Stimulated activated CD8-positive, alpha-beta memory T cell treated with anti-CD3 and anti-CD28 coated beads, Interleukin-4, amount 100 ng/mL, for 48 hours (primary cell): ENCODE results near the gene PRDM15.

Experiments
- DNase-seq: peaks from one replicate; pipeline ENCODE4 v3.0.0-alpha.2; 2020

The PRDM15 gene, protein sequence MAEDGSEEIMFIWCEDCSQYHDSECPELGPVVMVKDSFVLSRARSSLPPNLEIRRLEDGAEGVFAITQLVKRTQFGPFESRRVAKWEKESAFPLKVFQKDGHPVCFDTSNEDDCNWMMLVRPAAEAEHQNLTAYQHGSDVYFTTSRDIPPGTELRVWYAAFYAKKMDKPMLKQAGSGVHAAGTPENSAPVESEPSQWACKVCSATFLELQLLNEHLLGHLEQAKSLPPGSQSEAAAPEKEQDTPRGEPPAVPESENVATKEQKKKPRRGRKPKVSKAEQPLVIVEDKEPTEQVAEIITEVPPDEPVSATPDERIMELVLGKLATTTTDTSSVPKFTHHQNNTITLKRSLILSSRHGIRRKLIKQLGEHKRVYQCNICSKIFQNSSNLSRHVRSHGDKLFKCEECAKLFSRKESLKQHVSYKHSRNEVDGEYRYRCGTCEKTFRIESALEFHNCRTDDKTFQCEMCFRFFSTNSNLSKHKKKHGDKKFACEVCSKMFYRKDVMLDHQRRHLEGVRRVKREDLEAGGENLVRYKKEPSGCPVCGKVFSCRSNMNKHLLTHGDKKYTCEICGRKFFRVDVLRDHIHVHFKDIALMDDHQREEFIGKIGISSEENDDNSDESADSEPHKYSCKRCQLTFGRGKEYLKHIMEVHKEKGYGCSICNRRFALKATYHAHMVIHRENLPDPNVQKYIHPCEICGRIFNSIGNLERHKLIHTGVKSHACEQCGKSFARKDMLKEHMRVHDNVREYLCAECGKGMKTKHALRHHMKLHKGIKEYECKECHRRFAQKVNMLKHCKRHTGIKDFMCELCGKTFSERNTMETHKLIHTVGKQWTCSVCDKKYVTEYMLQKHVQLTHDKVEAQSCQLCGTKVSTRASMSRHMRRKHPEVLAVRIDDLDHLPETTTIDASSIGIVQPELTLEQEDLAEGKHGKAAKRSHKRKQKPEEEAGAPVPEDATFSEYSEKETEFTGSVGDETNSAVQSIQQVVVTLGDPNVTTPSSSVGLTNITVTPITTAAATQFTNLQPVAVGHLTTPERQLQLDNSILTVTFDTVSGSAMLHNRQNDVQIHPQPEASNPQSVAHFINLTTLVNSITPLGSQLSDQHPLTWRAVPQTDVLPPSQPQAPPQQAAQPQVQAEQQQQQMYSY

DNA sequence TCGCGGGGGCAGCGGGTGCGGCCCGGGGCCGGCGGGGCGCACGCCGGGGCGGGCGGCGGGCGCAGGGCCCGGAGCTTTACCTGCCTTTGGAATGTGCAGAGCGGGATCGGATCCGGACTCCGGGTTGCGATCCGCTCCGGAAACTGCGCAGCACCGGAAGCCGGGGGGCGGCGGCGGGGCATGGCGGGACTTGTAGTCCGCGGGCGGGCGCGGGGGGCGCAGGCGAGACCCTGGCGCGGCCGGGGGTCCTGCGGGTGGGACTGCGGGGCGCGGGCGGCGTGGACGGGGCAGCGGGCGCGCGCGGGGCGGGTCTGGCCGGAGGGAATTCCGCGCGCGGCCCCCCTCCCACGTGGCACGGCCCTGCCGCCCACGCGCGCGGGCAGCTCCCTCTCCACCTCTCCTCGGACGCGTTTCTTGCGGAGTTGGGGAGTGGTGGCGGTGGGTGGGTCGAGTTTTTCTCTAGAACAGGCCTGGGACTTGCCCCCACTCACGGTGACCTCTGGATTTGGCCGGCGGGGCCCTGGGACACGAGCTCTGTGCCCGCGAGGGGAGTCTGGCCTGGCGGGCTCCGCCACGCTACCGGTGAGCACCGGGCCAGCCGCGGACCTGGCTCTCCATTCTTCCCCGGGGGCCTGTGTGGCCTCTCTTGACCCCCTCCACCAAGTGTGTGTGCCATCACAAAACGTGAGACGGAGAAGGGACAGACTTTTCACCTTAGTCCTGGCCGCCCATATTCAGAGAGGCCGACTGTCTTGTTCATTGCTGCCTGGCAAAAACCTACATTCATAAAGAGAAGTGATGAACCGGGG lies at the start of gene PRDM15:
TSS of gene PRDM15 (minus strand) at position 155 of the 809 bp plus-strand sequence. CDS start 18,981 bp downstream, outside the sequence.
- DNase-seq: peak; percentile 90

DNA sequence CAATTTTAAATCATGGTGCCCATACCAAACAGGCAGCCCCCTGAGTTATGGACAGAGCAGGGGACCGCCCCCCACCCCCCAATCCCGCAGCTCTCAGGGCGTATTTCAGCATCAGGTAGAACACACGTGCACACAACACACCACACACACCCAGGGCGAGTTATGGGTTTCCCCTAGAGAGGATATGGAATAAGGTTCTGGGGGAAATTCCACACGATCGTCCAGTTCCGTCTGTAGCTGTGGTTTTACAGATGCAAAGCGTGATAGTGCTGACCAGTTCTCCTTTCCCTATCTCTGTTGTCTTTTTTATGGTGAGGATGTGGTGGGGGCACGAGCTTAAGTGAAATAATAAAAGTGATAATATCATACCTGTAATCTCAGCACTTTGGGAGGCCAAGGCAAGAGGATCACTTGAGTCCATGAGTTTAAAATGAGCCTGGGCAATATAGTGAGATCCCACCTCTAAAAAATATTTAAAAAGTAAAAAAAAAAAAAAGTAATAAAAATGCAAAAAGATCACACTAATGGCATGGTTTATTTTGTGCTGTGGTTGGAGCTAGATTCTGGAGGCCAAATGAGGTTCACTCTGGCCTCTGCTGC lies 49.6 kb upstream of the PRDM15 start:
- DNase-seq: no peak

DNA sequence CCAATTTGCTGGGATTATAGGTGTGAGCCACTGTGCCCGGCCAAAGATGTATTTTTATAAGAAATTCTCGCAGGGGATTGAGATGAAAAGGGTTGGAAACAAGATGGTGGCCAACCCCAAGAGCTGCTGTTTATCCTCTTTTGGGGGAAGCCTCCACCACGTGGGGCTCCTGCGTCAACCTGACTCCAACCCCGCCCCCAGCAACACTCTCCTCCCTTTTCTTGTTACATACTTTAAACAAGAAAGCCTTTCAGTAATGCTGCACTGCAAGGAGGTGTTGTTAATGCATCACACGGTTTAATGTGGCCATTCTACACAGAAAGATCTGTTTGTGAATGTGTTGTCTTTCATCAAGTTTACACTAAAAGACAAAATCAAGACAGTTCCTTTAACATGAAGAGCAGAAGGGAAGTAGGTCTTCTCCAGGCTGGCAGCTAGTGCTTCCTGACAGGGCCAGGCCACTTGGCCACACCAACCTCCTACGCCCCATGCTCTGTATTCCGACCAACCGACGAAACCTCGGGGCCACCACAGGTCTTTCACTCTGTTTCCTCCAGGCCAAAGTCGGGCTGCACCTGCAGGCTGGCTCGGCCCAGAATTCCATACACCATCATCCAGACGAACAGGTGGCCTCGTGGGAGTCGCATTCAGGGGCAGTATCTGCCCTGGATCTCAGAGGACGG lies 48.7 kb upstream of the PRDM15 start:
- no peak for DNase-seq

DNA sequence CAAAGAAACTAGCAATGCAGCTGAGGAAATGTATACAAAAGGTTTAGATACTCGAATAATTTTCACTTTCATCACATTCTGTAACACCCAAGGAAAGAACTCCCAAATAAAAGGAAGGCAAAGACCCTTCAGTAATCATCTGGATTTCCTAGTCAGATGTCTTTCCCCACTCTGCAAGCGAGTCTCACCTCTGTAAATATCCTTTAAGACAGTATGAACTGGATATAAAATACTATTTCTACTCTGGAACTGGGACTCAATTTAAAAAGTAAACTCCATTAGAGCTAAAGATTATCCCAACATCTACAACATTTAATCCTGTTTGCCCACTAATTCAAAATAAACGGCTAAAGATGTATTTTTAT lies 47.6 kb upstream of the PRDM15 start:
- DNase-seq: no peak

DNA sequence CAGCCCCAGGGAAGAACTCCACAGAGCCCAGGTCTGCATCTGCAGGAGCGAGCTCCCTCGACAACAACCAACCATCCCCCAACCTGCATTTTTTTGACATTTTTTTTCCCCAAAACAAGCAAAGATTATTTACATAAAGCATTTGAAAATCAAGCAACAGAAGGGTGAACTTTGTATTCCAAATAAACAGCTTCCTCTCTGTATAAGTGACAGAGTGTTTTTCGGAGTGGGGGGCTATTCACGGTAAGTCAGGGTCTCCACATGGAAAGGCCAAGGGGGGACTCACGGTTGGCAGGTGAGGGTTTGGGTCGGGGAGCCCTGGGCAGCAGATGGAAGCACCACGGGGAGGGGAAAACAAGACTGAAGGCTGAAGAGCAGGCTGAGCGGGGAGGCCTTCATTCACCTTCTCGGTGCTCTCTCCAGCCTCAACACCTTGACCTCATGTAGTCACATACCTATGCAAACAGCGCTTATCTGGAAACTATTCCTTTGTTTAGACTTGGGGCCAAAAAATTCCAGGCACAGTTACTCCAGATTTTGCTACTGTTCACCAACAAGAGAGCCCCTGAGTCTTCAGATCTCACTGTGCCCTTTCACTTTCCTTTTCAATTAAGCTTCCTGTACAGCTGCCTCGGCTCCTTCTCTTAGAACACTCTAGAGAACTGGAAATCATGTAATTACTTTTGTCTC lies 47.1 kb upstream of the PRDM15 start:
- peak; percentile 43 for DNase-seq

DNA sequence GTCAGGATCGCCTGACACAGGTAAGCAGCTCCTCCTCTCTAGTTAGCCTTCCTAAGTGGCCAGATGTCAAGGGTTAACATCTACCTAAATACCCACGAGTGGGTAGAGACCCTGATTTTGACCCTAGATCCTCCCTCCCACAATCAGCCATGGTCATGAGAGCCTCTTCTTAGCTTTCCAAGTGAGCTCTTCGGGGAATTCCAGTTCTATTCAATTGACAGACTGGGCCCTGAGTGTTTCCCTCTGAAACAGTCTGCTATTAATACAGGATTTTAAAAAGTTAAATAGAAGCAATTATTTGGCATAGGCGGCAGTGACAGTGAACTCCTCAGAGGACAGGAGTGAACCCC lies 46.6 kb upstream of the PRDM15 start:
- DNase-seq: no peak

DNA sequence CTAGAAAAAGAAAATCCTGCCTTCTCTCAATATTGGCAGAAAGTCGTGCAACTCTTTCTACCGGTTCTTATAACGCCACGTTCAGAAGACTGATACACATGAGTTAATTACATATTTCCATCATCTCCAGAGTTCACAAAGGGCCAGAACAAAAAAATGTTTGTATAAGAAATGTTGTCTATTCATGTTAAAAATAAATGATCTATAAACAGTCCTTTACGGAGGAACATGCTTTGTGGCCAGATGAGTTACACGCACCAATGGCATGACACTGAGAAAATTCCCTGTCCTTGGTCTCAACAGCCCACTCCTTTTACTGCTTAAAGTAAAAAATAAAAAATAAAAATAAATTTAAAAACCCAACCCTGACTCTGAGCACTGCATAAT lies 45.2 kb upstream of the PRDM15 start:
- no peak for DNase-seq

DNA sequence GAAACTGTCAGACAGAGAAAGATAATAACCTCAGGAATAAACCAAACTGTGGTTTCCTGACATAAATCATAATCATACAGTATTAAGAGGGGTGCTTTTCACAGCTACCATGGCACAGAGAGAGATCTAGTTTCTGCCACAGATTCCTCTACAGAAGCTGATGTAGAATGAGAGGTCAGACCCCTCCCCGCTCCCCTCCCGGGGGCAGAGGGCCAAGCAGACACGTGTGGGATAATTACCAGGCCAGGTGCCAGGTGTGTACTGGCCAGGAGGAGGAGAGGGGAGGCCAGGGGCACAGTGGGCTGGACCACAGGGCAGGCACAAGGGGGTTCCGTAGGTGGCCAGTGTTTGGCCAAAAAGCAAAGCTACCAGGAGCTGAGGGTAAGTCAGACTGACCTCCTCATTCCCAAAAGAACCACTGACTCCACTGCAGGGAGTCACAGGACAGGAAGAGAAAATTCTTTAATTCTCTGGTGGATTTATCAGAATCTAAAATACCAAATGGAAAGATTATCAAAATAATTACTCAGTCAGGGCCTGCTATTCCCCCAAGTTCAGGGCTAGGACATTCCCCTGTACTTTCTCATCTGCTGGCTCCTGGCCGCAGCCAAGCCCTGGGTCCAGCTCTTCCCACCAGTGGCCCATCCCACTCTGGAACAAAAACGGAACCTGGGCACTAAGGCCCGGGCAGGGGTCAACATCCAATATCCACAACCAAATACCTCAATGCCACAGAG lies 44.7 kb upstream of the PRDM15 start:
- DNase-seq: peak; percentile 35

DNA sequence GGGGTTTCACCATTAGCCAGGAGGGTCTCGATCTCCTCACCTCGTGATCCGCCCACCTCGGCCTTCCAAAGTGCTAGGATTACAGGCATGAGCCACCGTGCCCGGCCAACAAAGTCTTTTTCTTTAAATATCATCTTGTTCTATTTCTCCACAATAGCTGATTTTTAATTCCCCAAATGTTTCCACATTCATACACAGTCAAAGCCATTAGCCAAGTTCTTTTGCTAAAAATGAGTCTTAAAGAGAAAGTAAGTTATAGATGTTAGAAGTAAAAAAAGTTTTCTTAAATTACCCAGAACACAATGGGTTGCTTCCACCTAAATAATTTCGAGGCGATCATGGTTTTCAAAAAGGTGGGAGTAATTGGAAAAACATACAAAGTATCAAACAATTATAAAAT lies 44.0 kb upstream of the PRDM15 start:
- no peak for DNase-seq

DNA sequence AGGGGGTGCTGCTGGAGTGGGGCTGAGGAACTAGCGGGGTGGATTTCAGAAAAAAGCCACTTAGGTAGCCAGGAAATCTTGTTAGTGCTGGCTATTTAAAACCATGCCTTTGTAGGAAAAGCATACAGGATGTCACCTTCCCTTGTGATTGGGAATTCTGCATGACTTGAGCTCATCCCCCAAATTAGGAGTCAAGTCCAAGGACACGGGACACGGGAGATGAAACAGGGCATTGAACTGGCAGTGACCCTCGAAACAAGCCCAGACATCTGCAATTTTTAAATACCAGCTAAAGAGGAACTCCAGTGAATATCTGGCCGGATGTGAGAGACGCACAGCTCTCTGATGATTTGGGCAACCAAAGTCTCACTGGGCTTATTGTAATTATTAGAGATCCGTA lies 41.9 kb upstream of the PRDM15 start:
- no peak for DNase-seq

DNA sequence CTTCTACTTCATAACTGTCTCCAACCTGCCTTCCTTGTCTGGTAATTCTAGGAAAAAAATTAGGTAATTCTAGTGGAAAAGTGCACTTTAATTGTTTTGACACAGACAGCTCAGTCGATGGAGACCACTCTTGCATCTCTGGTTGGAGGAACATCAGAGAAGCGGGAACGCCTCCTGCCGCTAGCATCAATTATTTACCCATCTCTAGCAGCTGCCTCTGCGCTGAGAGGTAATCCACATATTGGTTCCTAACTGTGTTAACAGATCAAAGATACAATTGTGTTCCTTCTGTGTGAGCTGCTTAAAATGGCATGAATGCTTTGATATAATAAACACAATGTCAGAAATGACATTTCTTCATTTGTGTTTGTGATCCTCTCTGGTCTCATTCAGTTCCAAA lies 41.3 kb upstream of the PRDM15 start:
- DNase-seq: no peak

DNA sequence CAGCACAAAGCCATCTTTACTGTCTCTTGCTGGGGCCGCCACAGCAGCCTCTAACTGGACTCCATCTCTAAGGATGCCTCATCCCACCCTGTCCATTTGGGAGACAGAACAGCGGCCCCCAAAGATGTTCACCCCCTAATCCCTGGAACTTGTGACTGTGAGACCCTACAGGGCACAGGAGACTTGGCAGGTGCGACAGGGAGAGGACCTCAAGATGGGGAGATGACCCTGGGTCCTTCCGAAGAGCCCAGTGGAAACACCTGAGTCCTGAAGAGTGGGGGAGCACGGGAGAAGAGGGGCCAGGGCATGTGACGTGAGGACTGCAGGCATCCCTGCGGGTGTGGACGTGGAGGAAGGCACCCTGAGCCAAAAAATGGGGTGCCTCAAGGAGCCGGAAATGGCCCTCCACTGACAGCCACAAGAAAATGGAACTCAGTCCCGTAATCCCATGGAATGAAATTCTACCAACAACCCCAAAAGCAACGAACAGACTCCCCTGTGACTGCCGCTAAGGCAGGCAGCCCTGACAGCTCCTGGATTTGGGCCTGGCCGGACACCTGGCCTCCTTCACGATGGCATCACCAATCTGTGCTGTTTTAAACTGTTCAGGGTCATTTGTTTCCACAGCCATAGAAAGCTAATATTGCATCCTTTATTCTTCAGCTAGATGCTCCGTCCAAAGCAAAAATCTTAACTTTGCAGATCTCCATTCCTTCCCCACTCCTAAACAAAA lies 40.7 kb upstream of the PRDM15 start:
- no peak for DNase-seq

DNA sequence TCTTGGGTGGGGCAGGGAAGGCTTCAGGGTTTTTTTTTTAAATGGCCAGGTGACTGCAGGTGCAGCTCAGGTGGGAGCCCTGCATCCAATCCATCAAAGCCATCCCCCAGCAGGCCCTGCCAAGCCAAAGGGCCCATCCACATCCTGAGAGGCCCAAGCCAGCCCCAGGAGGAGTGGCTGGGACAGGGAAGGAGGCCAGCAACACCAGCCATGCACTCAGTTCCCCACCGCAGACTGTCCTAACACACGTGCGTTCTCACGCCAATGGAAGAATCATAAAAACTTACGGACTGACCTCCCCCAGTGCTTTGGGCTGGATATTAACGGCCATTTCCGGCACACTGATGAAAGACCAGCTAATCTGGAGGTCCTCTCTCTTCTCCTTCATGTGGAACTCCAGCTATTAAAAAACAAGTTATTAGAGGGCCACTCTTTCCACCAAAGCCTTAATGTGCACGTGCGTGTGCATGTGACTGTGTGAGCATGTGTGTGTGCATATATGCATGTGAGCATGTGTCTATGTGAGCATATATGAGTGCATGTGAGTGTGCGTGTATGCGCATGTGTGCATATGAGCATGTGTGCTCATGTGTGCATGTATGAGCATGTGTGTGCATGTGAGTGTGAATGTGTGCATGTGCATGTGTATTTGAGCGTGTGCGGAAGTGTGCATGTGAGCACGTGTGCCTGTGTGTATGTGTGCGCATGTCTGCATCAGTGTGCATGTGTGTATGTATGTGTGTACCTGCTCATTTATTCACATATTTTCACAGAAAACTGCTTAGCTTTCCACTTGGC lies 39.6 kb upstream of the PRDM15 start:
- DNase-seq: no peak

DNA sequence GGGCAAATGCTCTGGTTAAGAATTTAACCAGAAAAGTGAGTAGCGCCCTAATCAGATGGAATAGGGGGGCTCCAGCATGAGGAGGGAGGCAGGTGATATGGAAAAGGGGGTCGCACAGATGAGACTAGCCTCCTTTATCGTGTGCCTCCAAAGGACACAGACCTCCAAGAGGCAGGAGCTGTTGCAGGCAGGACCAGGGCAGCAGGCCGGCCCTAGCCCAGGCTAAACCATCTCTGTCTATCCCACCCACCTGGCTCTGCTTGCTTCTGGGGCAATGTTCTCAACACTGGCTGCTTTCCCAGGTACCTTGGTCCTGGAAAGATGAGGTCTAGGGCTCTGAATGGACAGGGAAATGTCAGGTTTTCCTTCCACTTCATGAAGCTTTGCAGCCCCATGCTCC lies 38.4 kb upstream of the PRDM15 start:
- no peak for DNase-seq

DNA sequence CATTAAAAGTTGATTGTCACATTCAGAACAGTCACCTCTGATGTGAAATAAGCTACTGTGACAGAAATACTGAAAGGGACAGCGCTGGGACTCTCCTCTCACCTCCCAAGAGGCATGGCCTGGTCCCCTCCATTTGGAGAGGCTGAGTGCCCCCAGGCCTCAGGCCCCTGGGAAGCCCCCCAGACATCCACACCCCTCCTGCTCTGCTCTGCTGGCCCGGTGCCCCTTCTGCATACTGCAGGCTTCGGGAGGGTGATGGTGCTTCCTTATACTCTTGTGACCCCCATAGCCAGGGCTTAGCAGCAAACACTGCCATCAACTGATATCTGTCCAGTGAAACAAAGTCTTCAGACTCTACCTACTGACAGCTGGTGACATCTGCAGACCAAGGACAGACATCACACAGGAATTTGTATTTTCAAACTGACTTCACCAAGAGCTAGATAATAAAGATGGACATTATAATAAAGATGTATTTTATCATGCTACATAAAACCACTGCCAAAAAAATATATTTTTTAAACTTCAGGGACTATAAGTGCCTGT lies 37.8 kb upstream of the PRDM15 start:
- DNase-seq: no peak

DNA sequence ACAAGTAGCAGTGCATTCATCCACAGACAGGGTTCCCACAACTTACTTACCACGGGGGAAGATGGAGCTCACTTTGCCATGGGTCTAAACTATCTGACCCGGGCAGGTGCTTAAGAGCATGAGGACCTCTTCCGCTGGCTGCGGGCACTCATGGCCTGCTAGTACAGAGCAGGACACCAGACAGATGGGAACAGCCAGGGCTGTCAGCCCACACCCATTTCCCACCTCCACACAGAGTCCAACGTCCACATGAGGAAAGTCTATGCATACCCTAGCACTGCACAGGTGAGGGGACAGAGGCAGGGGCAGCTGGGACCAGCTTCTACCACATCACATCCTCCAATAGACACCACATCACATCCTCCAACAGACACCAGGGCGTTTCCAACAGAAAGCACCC lies 35.8 kb upstream of the PRDM15 start:
- DNase-seq: no peak

DNA sequence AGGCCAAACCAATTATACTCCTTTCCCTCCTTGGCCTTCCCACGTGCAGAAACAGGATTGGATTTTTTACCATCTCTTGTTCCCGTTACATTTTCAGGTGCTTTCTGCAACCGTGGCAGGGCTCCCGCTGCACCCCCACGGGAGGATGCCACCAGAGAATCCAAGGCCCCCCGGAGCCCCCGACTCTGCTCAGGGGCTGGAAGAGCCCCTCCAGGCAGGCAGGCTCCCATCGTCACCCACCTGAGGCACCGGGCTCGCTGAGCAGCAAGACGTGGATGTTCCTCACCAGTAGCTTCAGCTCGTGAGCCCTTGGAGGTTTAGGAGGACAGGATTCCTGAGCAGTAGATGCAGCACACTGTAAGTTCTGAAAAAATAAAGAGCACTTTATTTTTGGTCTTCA lies 35.2 kb upstream of the PRDM15 start:
- no peak for DNase-seq

DNA sequence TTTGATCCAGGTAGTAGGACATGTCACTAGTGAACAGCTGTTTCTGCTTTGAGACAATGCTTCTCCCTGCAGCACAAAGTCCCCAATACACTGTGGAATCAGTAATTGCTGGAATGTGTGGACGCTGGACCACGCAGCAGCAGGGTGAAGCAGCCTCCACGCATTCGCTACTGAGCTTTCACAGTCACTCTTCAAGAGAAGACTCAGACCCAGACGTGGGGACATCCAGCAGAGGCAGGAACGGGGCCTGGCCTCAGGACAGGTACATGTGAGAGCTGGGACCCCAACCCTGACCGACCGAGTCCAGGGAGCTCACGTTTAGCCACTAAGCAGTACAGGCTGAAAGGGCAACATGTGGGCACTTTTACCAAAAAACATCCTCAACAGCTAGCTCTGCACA lies 34.1 kb upstream of the PRDM15 start:
- DNase-seq: no peak

DNA sequence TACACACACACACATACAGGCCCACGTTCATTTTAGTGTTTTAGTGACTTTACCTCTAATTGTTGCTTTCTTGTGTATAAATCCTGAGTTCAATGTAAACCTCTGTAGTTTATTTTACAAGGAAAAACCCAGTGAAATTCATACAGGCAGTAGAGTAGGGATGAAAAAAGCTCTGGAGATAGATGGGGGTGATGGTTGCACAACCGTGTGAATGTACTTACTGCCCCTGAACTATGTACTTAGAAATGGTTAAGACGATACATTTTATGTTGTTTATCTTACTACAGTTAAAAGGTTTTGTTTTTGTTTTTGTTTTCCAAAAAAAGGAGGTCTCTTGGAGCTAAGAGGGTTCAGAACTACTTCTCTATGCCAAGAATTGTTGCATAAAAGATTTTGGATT lies 29.7 kb upstream of the PRDM15 start:
- DNase-seq: no peak
